ENCODE data around the gene DDB1.
"Not testable (repeated sequence)": the region's sequence is repeated elsewhere in the genome, so short reads cannot be mapped to it uniquely, and the experiment has no call there.

DDB1 gene

GRCh38 chr11:61265357-61265756 is 67.5 kb downstream of the DDB1 start:
- DNase-seq, result no peak

GRCh38 chr11:61264795-61265194 is 68.1 kb downstream of the DDB1 start:
- no peak for DNase-seq

DNA sequence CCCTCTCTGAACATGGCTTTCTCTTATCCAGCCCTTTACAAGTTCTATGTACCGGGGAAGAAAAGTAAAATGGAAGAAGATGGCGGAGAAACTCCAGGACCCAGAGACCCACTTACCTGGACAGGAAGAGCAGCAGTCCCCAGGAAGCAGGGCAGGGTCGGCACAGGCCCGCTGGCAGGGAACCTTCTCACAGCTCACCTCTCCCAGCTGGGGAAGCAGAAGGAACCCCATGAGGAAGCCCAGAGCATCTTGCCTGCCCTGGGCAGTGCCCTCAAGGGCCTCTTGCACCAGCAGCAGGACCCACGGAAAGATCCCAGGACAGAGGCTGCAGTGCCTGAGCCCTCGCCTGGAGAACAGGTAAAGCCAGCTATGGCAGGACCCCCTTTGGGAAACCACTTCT is 68.5 kb downstream of the DDB1 start:
- DNase-seq, result no peak

- no peak for DNase-seq
Observed at GRCh38 chr11:61259363-61259762, 73.5 kb downstream of the DDB1 start.

DNA sequence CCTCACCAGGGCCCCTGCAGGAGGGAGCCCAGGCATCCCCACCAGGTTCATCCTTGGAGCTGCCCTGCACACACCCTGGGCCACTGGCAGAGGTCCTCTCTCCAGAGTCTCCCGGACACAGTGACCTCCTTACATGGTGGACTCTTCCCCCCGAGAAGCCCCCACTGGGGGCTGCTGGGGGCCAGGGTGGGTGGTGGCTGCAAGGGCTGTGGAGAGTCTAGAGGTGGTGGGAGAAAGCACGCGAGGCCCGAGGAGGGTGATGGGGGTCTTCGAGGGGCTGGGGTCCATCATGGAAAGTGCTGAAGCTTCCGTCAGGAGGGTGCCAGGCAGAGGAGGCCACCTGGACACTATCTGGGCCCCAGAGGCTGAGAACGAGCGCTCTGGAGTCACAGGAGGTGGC is 74.4 kb downstream of the DDB1 start:
- no peak for DNase-seq

GRCh38 chr11:61256710-61257482 is 76.0 kb downstream of the DDB1 start:
- no peak for DNase-seq

DNA sequence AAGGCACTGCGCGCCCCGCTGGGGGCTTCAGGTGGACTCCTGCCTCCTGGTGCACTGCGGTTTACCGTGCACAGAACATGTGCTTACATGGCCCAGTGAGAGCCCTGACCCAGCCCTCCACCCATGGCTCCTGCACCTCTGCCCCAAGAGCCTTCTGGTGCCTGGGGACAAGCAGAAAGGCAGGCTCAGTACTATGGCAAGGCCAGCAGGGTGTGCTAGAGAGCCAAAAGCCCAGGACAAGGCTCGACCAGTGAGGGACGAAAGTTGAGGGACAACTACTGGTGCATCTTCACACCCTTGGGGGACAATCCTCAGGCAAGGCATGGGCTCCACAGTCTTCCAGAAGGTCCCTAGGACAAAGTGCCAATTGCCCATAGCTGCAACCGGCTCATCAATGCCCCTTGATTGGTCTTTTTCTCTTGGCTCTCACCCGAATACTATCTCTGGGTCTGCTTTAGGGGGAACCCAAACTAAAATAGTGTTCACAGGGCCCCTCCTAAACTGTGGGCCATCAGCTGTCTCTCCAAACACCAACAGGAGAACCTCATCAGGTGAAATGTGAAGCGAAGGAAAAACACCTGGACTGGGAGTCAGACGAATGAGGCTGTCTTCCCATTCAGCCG is 78.4 kb downstream of the DDB1 start:
- no peak for DNase-seq

DNA sequence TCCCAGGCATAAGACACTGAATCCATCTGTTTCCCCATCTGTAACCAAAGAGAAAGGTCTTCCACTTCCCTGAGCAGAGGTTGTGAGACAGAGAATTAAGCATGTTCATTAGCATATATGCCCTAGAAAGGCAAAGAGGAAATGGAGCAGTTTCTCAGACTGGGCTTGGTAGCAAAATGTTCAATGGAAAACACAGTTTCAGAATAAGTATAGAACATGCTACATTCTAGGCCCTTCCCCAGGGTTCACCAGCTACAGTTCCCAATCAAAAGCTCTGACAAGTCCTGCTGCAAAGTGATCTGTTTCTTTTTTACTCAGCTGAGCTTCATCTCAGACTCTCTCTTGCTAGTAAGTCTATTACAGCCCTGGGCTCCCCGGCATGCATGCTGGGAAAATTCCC is 80.6 kb downstream of the DDB1 start:
- not testable (repeated sequence) for DNase-seq

- DNase-seq, result not testable (repeated sequence)
Observed at GRCh38 chr11:61250796-61251765, 81.8 kb downstream of the DDB1 start.

Data from NCI-H1417 treated with DMSO at 0.1 percent for 48 hours (cell line).